HG03521 (cell line): ENCODE data around the gene MGAT1.
A peak's percentile ranks its signal among the peaks of the same experiment; 100 is the strongest.
"Not testable (repeated sequence)": the region's sequence is repeated elsewhere in the genome, so short reads cannot be mapped to it uniquely, and the experiment has no call there.

Experiments
- ATAC-seq: cut with Tn5 transposase; IDR thresholded peaks from one replicate; pipeline ENCODE4 v1.9.1; 2021; ENCODE audit warnings: mild to moderate bottlenecking, moderate library complexity; ENCODE audit not compliant: unreplicated experiment

MGAT1 gene

DNA sequence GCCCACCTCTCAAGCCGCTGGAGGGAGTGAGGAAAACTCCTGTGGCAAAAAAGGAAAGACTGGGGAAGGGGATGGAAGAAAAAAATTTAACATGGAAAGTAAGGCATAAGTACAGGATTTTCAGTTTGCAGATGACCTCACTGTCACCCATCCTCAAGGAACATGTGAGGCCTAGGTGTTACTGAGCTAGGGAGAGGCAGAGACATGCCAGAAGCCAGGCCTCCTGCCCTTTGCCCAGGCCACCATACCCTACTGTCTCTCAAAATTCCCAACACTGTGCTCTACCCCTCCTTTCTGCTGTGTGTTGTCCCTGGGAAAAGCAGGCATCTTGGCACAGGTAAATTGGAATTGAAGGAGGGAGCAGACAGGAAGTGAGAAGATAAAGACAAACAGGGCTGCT is 4.4 kb upstream of the MGAT1 start:
- ATAC-seq = no peak

DNA sequence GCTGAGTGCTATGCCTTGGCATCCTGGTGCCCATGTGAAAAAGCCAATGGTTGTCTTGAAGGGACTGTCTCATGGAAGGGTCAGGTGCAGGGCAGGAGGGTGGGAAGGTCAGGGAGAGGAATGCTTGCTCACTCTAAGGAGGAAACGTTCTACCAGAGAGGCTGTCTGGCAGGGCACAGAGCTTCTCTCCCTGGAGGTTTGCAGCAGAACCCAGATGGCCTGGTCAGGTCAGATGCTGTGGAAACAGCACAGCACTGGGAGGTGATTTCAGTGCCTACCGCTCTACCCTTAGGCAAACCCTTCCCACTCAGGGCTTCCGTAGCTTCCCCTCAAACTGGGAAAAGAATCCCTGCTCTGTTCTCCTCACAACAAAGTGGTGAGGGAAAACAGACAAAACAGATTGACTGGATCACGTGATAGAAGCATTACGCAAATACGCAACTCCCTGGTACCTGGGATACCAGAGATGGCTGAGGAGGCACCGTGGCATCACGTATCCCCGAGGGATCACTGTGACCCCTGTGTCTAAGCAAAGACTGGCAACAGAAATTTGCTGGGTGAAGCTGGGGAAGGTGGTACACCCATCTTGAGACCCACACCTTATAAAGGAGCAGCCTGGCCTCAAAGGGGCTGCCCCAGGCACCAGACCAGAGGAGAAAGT is 3.9 kb upstream of the MGAT1 start:
- ATAC-seq = no peak

DNA sequence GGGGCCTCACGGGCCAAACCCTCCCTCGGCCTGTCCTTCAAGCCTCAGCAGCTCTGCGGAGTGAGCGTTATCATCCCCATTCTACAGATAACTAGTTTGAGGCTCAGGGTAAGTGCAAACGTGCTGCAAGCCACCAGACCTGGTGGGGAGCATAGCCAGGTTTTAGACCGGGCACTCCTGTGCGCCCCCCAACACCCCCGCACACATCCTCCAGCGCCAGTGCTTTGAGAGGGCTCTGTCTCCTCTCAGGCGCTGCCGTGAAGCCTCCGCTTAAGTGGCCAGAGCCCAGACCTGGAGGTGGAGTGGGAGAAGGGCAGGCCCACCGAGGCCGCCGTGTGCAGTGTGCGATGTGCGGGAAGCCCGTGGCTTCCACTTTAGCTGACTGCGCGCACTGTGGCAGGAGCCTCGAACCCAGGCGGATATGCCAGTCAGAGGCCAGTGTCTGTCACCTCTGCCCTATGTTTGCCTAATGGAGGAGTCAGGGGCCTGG is 1.6 kb upstream of the MGAT1 start:
- ATAC-seq = no peak

DNA sequence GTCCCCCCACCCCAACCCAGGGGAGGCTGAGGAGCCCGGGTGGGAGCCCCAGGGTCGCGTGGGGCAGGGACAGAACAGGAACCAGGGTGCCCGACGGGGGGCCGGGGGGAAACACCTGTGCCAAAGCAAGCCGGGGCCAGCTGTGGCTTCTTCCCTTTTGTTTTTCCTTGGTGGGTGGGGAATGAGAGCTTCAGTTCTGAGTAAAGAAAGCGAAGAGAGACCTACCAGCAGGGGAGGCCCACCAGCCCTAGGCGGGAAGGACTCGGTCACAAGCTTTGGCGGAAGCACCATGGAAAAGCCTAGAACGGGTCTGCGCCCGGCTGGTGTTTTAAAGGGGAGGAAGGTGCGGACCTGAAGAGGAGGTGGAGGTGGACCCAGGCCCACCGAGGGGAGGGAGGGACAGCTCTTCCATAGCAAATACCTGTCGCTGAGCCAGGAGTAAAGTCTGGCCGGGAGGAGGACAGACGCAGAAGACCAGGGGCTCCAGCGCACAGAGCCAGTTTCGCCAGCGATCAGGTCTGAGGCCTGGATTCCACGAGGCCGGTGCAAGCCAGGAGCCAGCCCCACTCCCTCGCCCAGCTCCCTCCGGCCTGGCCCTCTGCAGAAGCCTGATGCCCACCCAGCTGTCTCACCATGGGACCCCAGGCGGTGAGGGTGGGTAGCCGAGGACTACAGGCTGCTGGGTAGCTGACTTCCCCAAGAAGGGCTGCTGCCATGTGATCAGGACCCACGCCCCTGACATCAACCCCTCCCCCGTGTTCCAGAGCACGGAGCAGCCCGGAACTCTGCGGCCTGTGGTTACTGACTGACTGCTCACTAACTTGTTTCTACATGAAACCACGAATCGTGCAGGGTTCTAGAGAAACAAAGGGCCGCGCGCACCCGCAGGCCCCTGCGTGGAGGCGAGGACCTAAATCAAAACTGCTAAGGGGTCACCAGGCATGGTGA is 849 bp upstream of the MGAT1 start:
- ATAC-seq = peak; percentile 53

DNA sequence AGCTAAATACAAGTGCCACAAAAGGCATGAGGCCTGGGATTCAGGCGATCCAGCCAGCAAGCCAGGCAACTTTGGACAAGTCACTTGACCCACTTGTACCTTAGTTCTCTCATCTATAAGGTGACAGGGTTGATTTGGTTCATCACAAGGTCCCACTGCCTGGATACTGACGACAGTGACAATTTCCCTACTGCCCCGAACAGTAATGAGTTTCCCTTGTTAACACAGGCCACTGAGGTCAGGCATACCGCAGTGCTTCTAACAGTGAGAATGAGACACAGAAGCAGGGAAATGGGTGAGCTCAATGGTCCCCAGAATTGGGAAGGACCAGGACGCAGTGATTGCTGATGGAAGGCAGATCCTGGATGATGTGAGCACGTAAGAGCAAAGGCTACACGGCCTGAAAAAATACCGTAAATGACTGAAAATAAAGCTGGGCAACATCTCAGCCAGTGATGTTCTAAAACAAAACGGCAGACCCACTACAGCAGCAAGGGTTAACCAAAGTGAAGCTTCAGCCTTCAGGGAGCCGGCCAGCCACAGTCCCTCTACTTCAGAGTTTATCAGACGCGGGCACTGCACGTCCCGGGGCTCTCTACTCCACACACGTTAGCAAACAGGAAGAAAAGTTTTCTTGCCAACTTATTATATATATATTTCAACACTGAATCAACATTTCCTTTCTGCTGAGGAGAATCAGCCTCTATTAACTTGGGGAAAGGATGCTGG is 846 bp downstream of the MGAT1 start:
- no peak for ATAC-seq

DNA sequence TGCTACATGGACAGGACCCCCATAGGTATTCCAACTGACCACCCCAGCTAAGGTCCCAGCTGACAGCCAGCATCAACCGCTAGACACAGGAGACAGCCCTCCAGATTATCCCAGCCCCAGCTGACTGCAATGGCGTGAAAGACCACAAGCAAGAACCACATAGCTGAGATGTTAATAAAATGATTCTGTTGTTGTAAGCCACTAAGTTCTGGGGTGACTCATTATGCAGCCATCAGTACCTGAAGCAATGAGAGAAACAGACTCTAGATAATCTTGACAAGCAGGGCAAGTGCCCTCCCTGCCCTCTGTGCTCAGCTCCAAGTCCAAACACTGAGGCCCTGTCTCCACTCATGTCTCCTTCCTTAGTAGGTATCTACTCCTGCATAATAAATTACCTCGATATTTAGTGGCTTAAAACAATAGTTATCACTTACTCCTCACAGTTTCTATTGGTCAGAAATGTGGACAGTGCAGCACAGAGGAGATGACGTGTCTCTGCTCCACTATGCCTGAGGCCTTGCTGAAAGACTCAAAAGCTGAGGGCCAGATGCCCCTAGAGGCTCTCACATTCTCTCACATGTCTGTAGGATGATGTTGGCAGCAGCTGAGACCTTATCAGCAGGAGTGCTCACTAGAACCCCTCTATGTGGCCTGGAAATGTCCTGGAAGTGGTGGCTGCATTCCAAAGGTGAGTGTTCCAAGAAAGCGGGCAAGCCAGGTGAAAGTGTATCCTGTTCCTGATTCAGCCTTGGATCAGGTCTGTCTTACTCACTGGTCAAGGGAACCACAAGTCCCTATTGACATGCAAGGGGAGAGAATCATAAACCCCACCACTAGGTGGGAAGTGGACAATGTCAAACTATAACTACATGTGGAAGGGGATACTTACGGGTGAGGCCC is 2.5 kb downstream of the MGAT1 start:
- no peak for ATAC-seq

DNA sequence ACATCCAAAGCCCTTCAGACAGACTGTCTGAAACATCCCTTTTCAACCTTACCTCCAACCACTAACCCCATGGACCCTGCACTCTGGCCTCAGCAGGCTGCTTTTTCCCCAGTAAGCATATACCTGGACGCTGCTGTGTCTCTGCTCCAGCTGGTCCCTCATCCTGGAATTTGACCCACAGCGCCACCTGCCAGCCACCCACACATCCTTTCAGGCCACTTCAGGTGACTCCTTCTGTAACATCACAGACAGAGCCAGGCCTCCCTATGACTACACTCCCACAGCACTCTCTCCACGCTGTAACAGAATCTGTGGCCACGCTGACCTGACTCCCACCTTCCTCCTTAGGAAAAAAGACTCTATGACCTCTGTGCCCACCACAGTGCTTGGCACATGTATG is 3.4 kb downstream of the MGAT1 start:
- no peak for ATAC-seq

DNA sequence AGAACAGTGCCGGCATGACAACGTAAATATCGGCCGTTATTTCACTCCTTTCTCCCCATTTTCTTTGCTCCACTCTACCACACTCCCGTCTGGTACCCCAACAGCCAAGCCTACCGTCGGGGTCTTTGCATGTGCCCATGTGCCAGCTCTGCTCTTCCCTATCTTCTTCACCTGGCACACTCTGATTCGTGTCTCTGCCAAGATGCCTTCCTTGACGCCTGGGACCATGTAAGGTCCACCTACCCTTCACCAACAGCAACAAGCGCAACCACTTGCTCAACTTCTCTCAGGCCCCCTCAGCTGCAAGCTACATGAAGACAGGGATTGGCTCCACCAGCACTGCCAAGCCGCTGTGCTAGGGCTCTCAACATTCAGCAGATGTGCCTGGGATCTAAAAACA is 4.4 kb downstream of the MGAT1 start:
- no peak for ATAC-seq

DNA sequence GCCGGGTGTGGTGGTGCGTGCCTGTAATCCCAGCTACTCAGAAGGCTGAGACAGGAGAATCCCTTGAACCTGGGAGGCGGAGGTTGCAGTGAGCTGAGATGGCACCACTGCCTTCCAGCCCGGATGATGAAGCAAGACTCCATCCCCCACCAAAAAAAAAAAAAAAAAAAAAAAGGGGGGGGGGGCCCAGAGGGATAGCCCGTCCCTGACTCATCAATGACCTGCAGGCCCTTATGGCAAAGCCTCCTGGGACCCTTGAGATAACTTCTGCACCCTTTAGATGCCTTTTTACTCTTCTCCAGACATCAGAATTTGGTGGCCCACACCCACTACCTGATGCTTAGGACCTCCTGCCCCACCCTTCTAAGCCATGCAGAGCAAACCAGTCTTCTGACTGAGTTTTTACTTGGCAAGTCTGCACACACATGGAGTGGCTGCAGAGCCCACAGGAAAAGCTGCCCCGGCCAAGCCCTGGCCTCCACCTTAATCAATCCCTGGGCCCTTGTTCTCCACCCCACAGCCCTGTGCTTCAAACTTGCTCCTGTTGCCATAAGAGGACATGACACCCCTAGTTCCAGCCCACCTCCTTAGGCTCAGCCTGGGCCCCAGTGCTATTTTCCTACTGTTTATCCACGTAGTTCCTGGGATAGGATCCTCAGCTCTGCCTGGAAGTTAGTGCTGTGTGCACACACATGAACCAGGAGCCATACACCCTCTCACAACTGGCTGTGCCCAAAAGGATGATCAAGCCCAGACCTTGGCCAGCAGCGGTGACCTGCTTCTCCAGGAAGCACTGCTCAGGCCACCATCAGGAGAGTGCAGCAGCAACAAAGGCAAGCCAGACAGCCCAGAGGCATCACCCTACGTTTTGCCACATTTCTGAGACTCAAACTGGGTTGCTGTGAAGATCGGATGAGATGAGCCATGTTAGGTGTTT is 5.1 kb downstream of the MGAT1 start:
- ATAC-seq = no peak

DNA sequence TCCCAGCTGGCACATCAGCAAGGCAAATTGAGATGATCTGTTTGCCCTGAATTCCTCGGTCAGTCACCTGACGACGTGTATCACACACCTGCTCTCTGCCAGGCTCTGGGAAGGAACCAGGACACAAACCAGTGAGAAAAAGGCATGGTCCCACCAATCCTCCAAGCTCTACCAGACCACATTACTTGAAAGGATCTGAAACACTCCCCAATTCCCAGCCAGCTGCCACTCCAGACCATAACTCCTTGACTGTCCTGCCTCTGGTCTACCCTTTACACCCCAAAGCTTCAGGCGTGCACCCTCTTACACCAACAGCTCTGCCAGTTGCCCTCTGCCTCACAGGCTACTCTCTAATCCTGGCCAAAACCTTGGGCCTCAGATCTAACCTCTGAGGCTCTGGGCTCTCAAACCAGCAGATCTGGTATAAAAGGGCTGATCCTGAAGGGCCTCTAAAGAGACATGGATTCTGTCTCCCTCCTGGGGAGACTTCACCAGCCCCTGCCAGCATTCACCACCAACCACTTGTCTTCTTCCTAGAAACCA is 6.8 kb downstream of the MGAT1 start:
- no peak for ATAC-seq

DNA sequence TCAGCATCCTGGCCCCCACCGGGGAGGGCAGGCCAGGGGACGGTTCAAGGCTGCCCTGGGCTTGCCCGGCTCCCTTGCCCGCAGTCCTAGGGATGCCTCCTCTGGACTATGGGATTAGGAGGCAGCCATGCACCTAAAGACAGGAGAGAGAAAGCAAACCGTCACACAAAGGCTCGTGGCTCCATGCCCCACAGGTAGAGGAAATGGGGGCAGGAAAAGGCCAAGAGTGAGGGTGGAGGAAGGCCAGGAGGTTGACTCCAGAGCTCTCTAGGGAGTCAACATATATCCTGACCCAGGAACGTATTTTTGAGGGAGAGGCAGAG is 9.7 kb downstream of the MGAT1 start:
- ATAC-seq = no peak

DNA sequence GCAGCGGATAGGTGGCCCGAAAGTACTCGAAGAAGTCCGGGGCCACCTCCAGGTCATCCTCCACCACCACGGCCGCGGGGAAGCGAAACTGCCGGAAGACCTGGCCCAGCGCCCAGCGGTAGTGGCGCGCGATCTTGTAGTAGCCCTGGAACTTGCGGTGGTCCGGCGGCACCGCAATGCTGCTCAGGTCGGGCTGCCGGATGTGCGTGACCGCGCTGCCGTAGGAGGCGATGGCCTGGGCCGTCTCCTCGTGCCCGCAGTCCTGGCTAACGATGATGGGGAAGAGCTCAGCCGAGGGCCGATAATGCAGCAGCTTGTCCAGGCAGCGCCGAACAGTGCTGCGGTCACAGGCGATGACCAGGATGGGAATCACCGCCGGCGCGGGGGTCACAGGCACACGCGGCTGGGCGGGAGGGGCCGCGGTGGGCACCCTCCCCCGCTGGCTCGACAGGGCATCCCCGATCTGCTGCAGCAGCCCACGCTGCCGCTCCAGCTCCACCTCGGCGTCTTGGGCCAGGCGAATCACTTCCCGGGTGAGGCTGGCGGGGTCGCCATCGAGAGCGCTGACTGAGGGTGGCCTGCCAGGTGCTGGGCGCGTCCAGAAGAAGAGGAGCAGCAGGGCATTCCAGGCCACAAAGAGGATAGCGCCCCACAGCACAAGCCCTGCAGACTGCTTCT is 10.2 kb downstream of the MGAT1 start:
- ATAC-seq = no peak

DNA sequence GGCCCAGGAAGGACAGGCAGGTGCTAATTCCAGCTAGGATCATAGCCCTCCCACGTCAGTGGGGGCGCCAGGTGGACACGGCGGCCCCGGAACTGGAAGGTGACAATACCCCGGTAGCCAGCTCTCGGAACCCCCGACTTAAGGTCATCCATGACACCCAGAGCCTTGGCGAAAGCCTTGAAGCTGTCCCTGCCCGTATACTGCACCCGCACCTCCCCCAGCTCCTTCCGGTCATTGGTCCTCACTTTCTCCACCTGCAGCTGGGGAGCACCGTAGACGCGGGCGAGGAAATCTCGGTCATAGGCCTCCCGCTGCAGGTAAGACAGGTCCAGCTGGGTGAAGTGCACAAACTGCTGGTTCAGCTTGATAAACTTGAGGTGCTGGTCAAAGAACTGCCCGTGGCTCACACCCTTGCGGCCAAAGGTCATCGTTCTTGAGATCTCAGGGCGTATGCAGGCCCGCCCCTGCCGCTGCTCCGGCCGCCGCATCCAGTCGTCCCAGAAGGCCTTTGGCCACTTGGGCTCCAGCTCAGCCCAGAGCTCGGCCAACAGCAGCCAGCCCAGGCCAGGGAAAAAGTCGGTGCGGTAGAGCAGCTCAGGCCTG is 10.9 kb downstream of the MGAT1 start:
- no peak for ATAC-seq

DNA sequence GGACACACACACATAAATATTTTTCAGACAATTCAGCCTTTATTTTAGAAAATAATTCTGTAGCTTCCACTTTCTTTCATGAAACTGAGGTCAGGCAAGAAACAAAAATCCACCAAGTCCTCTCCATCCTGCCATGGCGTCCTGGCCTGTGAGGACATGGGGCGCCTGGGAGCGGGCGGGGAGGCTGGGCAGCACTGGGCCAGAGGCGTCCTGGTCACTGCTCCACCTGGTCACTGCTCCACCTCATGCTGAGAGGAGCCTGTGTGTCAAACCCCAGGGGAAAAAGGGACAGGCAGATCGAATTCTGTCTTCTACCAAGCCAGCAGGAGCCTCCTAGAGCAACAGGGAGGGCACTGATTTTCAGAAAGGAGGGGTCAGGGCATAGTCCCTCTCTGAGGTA is 12.1 kb downstream of the MGAT1 start:
- no peak for ATAC-seq

DNA sequence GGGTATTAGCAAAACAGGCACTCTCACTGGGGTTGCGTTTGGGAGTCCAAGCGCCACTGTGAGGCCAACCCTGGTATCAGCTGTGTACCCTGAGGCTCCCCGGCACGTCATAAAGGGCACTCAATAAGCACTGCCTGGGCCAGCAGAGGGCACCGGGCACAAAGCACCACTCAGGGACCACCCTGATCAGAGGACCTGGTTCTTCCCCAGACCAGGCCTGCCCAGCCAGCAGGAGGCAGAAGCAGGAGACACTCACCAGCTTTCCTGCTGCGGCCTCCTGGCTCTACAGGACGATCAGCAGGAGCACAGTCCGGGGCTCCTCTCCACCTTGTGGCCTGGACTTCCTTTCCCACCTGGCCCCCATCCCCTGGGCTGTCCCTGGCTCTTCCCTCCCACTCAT is 12.6 kb downstream of the MGAT1 start:
- no peak for ATAC-seq

DNA sequence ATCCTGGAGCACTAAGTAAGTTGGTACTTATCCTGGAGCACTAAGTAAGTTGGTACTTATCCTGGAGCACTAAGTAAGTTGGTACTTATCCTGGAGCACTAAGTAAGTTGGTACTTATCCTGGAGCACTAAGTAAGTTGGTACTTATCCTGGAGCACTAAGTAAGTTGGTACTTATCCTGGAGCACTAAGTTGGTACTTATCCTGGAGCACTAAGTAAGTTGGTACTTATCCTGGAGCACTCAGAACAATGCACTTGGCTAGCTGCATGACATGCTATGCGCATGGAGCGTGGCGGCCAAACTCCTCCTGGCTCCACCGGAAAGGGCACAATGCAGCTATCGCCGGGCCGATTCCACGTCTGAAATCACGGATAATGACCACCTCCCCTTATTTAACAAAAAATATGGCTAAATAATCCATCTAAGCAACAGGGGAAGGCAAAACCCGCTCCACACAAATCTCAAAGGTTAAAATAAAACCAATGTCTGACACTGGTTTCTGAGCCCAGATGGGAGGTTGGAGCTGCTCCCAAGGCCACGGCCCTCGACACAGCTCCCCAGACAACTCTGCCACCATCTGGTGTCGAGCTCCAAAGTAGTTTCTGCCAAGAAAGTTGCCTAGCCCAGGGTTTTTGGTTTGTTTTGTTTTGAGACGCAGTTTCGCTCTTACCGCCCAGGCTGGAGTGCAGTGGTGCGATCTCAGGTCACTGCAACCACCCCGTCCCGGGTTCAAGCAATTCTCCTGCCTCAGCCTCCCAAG is 13.8 kb downstream of the MGAT1 start:
- not testable (repeated sequence) for ATAC-seq

DNA sequence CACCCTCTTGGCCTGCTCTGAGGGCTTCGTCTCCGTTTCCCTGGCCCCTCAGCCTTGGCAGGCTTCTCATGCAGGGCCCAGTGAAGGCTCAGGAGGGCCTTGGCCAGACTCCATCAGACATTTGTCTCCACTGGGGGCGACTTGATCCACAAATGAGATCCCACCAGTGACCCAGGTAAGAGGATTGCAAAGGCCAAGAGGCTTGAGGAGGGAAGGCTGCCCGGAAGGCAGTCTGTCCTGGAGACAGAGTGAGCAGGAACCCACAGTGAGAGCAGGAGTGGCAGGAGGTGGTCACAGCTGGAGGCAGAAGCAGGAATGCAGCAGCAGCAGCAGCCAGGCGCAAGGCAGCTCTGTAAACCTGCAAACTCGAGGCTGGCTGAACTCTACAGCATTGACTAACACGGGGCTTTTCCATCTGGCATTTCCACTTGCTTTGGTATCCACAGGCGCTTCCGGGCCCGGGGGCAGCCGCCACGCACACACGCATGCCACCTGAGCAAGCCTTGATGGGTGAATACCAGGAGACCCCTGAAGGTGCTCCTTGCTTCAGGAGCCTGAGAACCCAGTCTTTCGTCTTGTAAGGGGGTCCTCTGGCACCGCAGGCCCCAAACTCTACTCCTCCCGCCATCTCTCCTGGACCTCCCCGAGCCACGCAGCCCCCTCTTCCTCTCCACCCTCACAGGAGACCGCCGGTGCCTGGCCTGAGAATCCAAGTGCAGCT is 14.7 kb downstream of the MGAT1 start:
- ATAC-seq = no peak
